SJCRH30 (cell line): ENCODE data around the gene OR4D10. TPM values are rescaled to one million over a fixed set of nuclear protein-coding genes. Genes with fewer than 3 reads are reported as not detected.
"Not testable (repeated sequence)": the region's sequence is repeated elsewhere in the genome, so short reads cannot be mapped to it uniquely, and the experiment has no call there.

Source experiments
- DNase-seq, 2 experiments: peaks; one replicate each; pipeline ENCODE4 v3.0.0-alpha.2; 2015 to 2020
- H3K27ac ChIP-seq: fragments of 250-450 bp; sonication (Bioruptor Pico); 2 replicates; pipeline ENCODE4 v1.5.1; 2020; ENCODE audit warnings: mild to moderate bottlenecking, moderate library complexity
- H3K27me3 ChIP-seq: fragments of 250-450 bp; sonication (Bioruptor Pico); 2 replicates; pipeline ENCODE4 v1.5.1; 2020; ENCODE audit warnings: mild to moderate bottlenecking, moderate library complexity
- H3K36me3 ChIP-seq: fragments of 250-450 bp; sonication (Bioruptor Pico); 2 replicates; pipeline ENCODE4 v1.5.1; 2020; ENCODE audit warnings: mild to moderate bottlenecking, moderate library complexity
- H3K4me1 ChIP-seq: fragments of 250-450 bp; sonication (Bioruptor Pico); 2 replicates; pipeline ENCODE4 v1.5.1; 2020; ENCODE audit warnings: mild to moderate bottlenecking, moderate library complexity
- H3K4me3 ChIP-seq: fragments of 250-450 bp; sonication (Bioruptor Pico); 2 replicates; pipeline ENCODE4 v1.5.1; 2020; ENCODE audit warnings: mild to moderate bottlenecking, moderate library complexity
- H3K9me3 ChIP-seq: fragments of 250-450 bp; sonication (Bioruptor Pico); replicated peaks from 2 replicates; pipeline ENCODE4 v1.5.1; 2020; ENCODE audit warnings: mild to moderate bottlenecking, moderate library complexity
- total RNA-seq: library from RNA; depleted of rRNA; stranded (reverse); fragments of >200 nt; shearing (Covaris generic); gene quantifications from 2 replicates; pipeline ENCODE4 v1.2.3, GENCODE V29; 2014; rRNA removed

OR4D10 gene
- total RNA-seq, 1 experiment from 2014 or later = not detected

GRCh38 chr11:59480359-59480758, 7.2 kb downstream of the OR4D10 start:
- H3K27ac ChIP-seq = no peak overlapping the region
- H3K27me3 ChIP-seq = no peaks in the 10 kb centered on the region
- H3K4me3 ChIP-seq = no peak overlapping the region
- no peaks in the 10 kb centered on the region for H3K9me3 ChIP-seq
- DNase-seq = no peak
- H3K4me1 ChIP-seq = no peaks in the 10 kb centered on the region
- H3K36me3 ChIP-seq = no peaks in the 10 kb centered on the region

DNA sequence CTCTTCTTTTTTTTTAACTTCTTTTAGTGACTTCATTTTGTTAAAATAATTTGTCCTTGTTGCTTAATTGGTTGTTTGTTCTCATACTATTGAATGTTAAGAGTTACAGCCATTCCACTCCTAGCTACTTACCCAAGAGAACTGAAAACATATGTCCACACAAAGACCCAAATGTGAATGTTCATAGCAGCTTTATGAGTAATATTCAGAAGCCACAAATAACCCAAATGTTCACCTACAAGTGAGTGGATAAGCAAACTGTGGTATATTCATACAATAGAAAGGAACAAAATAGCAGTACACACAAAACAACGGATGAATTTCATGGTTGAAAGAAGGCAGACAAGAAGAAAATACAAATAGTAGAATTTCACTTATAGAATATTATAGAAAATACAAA, 28.8 kb downstream of the OR4D10 start:
- no peaks in the 10 kb centered on the region for H3K9me3 ChIP-seq
- H3K4me1 ChIP-seq = no peaks in the 10 kb centered on the region
- no peak for DNase-seq
- H3K27me3 ChIP-seq = no peaks in the 10 kb centered on the region
- no peak overlapping the region for H3K4me3 ChIP-seq
- no peaks in the 10 kb centered on the region for H3K36me3 ChIP-seq
- no peak overlapping the region for H3K27ac ChIP-seq

- DNase-seq = no peak
- Histone ChIP-seq H3K36me3 (no peaks in the 10 kb centered on the region), H3K4me3 (no peak within 1 kb of the TSS)
Observed at GRCh38 chr11:59503276-59503675, 30.2 kb downstream of the OR4D10 start, which contains the start of gene OR4D11. OR4D11 (plus strand) TSS chr11:59503576; CDS start chr11:59503576, 0 bp downstream.

GRCh38 chr11:59510941-59511589, 38.0 kb downstream of the OR4D10 start, which contains the start of gene OR4D9:
OR4D9 (plus strand) TSS chr11:59511539; CDS start chr11:59514913, 3,374 bp downstream.
- Histone ChIP-seq H3K27me3 (no peaks in the 10 kb centered on the region), H3K36me3 (no peaks in the 10 kb centered on the region)
- DNase-seq = no peak

More at GRCh38 chr11:59503276-59503675, 30.2 kb downstream of the OR4D10 start, which contains the start of gene OR4D11:
- H3K27me3 ChIP-seq = no peaks in the 10 kb centered on the region
- no peaks in the 10 kb centered on the region for H3K4me1 ChIP-seq
- no peak within 1 kb of the TSS for H3K27ac ChIP-seq
- H3K9me3 ChIP-seq = no peaks in the 10 kb centered on the region

GRCh38 chr11:59511675-59512074, 38.6 kb downstream of the OR4D10 start:
- Histone ChIP-seq H3K9me3 (no peaks in the 10 kb centered on the region), H3K27me3 (no peaks in the 10 kb centered on the region), H3K4me3 (no peak overlapping the region), H3K36me3 (no peaks in the 10 kb centered on the region), H3K27ac (no peak overlapping the region), H3K4me1 (no peaks in the 10 kb centered on the region)
- no peak for DNase-seq

More at GRCh38 chr11:59510941-59511589, 38.0 kb downstream of the OR4D10 start, which contains the start of gene OR4D9:
- H3K4me1 ChIP-seq = no peaks in the 10 kb centered on the region
- H3K9me3 ChIP-seq = no peaks in the 10 kb centered on the region
- H3K27ac ChIP-seq = no peak within 1 kb of the TSS
- no peak within 1 kb of the TSS for H3K4me3 ChIP-seq

DNA sequence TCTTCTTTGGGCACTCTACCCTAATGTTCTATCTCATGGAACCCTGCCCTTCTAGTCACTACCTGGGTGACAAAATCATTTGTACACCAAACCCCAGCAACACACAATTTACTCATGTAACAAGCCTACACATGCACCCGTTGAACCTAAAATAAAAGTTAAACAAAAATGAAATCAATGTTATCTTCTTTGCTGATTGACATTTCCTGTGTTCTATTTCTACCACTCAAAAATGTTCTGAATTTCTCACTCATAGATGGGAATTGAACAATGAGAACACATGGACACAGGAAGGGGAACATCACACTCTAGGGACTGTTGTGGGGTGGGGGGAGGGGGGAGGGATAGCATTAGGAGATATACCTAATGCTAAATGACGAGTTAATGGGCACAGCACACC, 47.0 kb downstream of the OR4D10 start:
- not testable (repeated sequence) for H3K27me3 ChIP-seq, H3K9me3 ChIP-seq, H3K4me1 ChIP-seq, DNase-seq, H3K4me3 ChIP-seq, H3K36me3 ChIP-seq, H3K27ac ChIP-seq

DNA sequence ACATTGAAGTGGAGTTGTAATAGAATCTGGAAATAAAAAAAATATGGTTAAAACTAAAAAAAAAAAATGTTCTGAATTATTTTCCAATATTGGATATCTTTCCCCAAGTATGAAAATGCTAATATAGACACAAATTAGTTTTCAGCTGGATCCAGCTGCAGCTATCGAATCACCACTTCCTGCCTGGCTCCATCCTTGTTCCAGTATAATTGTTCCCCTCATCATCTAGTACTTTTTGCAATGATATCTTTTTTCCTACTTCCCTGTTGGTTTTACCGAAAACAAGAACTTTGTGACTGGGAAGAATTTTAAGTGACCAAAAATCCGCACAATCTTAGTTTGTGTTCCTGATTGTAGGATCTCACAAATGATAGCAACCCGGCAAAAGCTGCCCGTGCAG, 47.6 kb downstream of the OR4D10 start:
- Histone ChIP-seq H3K4me3 (no peak overlapping the region), H3K4me1 (no peaks in the 10 kb centered on the region), H3K27me3 (peaks cover 3% of the 10 kb centered on the region; the same call in 1 of the 2 replicates), H3K9me3 (no peaks in the 10 kb centered on the region), H3K36me3 (no peaks in the 10 kb centered on the region), H3K27ac (no peak overlapping the region)
- DNase-seq = no peak

DNA sequence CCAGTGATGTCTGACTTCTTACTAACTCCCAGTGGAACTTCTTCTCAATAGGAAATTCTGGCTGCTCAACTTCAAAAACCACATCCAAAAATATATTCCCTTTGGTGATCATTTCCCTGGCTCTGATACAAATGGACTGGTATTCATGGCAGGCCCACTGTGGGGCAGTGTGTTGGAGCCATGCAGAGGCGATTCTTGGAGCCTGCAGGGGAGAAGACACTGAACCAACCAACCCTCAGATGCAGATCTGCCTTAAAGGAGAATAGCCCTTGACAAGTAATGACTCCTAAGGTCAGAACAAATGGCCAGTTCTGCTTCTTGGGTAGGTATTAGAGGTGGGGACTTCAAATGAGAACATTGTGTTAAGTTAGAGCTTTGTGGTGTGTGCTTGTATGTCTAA, 50.4 kb downstream of the OR4D10 start:
- no peaks in the 10 kb centered on the region for H3K9me3 ChIP-seq
- H3K36me3 ChIP-seq = no peaks in the 10 kb centered on the region
- no peaks in the 10 kb centered on the region for H3K4me1 ChIP-seq
- peaks cover 3% of the 10 kb centered on the region; the same call in 1 of the 2 replicates for H3K27me3 ChIP-seq
- DNase-seq = no peak
- no peak overlapping the region for H3K27ac ChIP-seq
- H3K4me3 ChIP-seq = no peak overlapping the region

GRCh38 chr11:59528711-59529110, 55.6 kb downstream of the OR4D10 start:
- Histone ChIP-seq H3K4me3 (no peak overlapping the region), H3K36me3 (no peaks in the 10 kb centered on the region), H3K9me3 (no peaks in the 10 kb centered on the region), H3K27ac (no peak overlapping the region), H3K4me1 (no peaks in the 10 kb centered on the region), H3K27me3 (no peaks in the 10 kb centered on the region)
- no peak for DNase-seq

Other genes with a start within 250 kb of the OR4D10 start
- not detected in 2 replicates for gene OR5AN1, start 114.4 kb upstream of the OR4D10 start, total RNA-seq
- gene OR5A2, start 46.9 kb upstream of the OR4D10 start, total RNA-seq = not detected in 2 replicates
- not detected in 2 replicates for gene OR5A1, start 36.8 kb upstream of the OR4D10 start, total RNA-seq
- not detected in 2 replicates for gene OR4D6, start 16.4 kb upstream of the OR4D10 start, total RNA-seq
- not detected in 2 replicates for gene OR4D11, start 30.3 kb downstream of the OR4D10 start, total RNA-seq
- not detected in 2 replicates for gene OR4D9, start 38.2 kb downstream of the OR4D10 start, total RNA-seq
- 17.2 and 20.0 TPM in 2 replicates for gene OSBP, start 142.5 kb downstream of the OR4D10 start, total RNA-seq
- gene PATL1, start 195.7 kb downstream of the OR4D10 start, total RNA-seq = 27.5 and 31.2 TPM in 2 replicates
- not detected in 2 replicates for gene OR10V1, start 240.5 kb downstream of the OR4D10 start, total RNA-seq